K562 (cell line): ENCODE measurements around the gene UBE3D. TPM values are rescaled to one million over a fixed set of nuclear protein-coding genes. Genes with fewer than 3 reads are reported as not detected.

Experiments used
- ATAC-seq: fragments of 200-7000 bp; cut with Tn5 transposase; 3 replicates; pipeline ENCODE4 v1.9.1; 2020; ENCODE audit warnings: moderate library complexity
- BruUV-seq: library from RNA; stranded (reverse); fragments of 400-500 nt; replicated peaks from 2 replicates; lab custom pipeline; 2021; lab: Mats Ljungman, UMichigan
- CTCF ChIA-PET: fragments of 300-600 bp; formaldehyde crosslinking; extraction: SDS; loops from one replicate; lab custom pipeline; 2021; ENCODE audit warnings: low intra/inter-chr PET ratio; lab: Yijun Ruan, JAX
- POLR2A ChIA-PET: fragments of 300-600, 350-650 bp; sonication (Branson Sonifier 250); formaldehyde crosslinking; extraction: SDS; loops from one replicate; lab custom pipeline; 2021; ENCODE audit warnings: antibody characterized with exemption, inconsistent platforms; lab: Yijun Ruan, JAX
- DNase-seq, 4 experiments: peaks; one replicate each; pipeline versions ENCODE4 v3.0.0 to v3.0.0-alpha.2; 2011 to 2018; ENCODE audit warnings: low spot score in 3 of 4, mixed read lengths in 3 of 4; ENCODE audit errors: extremely low read depth in 1 of 4
- FAIRE-seq: peaks from 2 replicates; lab custom pipeline; 2011; peaks lifted over from hg19 to GRCh38; lab: Jason Lieb, UNC
- H2AFZ ChIP-seq: 2 replicates; pipeline ENCODE4 v1.6.0; 2011; ENCODE audit warnings: low read depth, low read length, control low read depth, inconsistent platforms
- H3K27ac ChIP-seq: fragments of 200-600 bp; 3 replicates; pipeline ENCODE4 v1.8.0; 2011; ENCODE audit warnings: low read depth, mild to moderate bottlenecking, control low read depth, inconsistent platforms, low read length, moderate library complexity, mixed read lengths; ENCODE audit errors: extremely low read depth
- H3K27me3 ChIP-seq, 2 experiments: fragments of 300-600 bp in 1 of 2; 2 replicates in 1 of 2; 3 replicates in 1 of 2; pipeline versions ENCODE4 v1.6.0 to v1.8.0; 2011; ENCODE audit warnings: inconsistent platforms in 2 of 2, low read length in 2 of 2, mild to moderate bottlenecking in 1 of 2, mixed read lengths in 1 of 2, moderate library complexity in 1 of 2; ENCODE audit not compliant: control insufficient read depth in 2 of 2, insufficient read depth in 2 of 2
- H3K36me3 ChIP-seq: fragments of 300-600 bp; 3 replicates; pipeline ENCODE4 v1.8.0; 2011; ENCODE audit warnings: mild to moderate bottlenecking, low read length, inconsistent platforms; ENCODE audit not compliant: control insufficient read depth, insufficient read depth
- H3K4me1 ChIP-seq, 2 experiments: fragments of 200-600 bp in 1 of 2; replicated peaks in 1 of 2; 2 replicates in 1 of 2; 3 replicates in 1 of 2; pipeline versions ENCODE4 v1.5.1 to v1.8.0; 2011; ENCODE audit warnings: inconsistent platforms in 2 of 2, low read length in 2 of 2, mild to moderate bottlenecking in 1 of 2, mixed read lengths in 1 of 2, moderate library complexity in 1 of 2; ENCODE audit not compliant: control insufficient read depth in 2 of 2, insufficient read depth in 2 of 2
- H3K4me2 ChIP-seq: 2 replicates; pipeline ENCODE4 v1.6.1; 2011; ENCODE audit warnings: low read length, control low read depth, inconsistent platforms, mixed read lengths; ENCODE audit not compliant: insufficient read depth
- H3K4me3 ChIP-seq: fragments of 200-600 bp; sonication (generic), shearing (Covaris generic); 2 replicates; pipeline ENCODE4 v1.5.1; 2016; ENCODE audit warnings: control low read depth, inconsistent platforms
- H3K79me2 ChIP-seq: fragments of 200-600 bp; 3 replicates; pipeline ENCODE4 v1.8.0; 2011; ENCODE audit warnings: low read length, inconsistent platforms; ENCODE audit not compliant: control insufficient read depth, insufficient read depth
- H3K9ac ChIP-seq, 2 experiments: 2 replicates each; pipeline versions ENCODE4 v1.6.0 to v1.6.1; 2011; ENCODE audit warnings: low read depth in 2 of 2, low read length in 2 of 2, control low read depth in 1 of 2, inconsistent platforms in 1 of 2, mild to moderate bottlenecking in 1 of 2, mixed read lengths in 1 of 2; ENCODE audit not compliant: insufficient read depth in 1 of 2
- H3K9me1 ChIP-seq: one replicate; pipeline ENCODE4 v1.6.0; 2011; ENCODE audit warnings: inconsistent platforms, mild to moderate bottlenecking, low read length, moderate library complexity; ENCODE audit not compliant: control insufficient read depth, insufficient read depth
- H3K9me3 ChIP-seq: replicated peaks from 2 replicates; pipeline ENCODE4 v1.5.1; 2011; ENCODE audit warnings: low read depth, low read length, inconsistent platforms; ENCODE audit not compliant: control insufficient read depth, insufficient read depth
- H4K20me1 ChIP-seq: replicated peaks from 2 replicates; pipeline ENCODE4 v1.6.1; 2011; ENCODE audit warnings: low read length, inconsistent platforms, mixed read lengths; ENCODE audit not compliant: control insufficient read depth, insufficient read depth
- ADNP ChIP-seq: fragments of 200-800 bp; sonication (Bioruptor generic); IDR thresholded peaks from 2 replicates; pipeline ENCODE4 v1.6.1; 2016; ENCODE audit warnings: missing genetic modification characterization, missing compliant biosample characterization
- GABPB2 ChIP-seq: fragments of 250-450 bp; sonication (Bioruptor Pico); conservative IDR thresholded peaks from 2 replicates; pipeline ENCODE4 v1.5.1; 2021; ENCODE audit warnings: mild to moderate bottlenecking
- GTF2A2 ChIP-seq: IDR thresholded peaks from 2 replicates; pipeline ENCODE4 v1.6.1; 2016; ENCODE audit warnings: mild to moderate bottlenecking, missing genetic modification characterization, missing compliant biosample characterization
- KAT2B ChIP-seq: IDR thresholded peaks from one replicate; pipeline ENCODE4 v1.6.1; 2012; ENCODE audit warnings: low read depth, mild to moderate bottlenecking, control low read depth, inconsistent platforms, low read length, moderate library complexity
- KDM2B ChIP-seq: fragments of 250-450 bp; sonication (Bioruptor Pico); IDR thresholded peaks from 2 replicates; pipeline ENCODE4 v1.8.0; 2021; ENCODE audit warnings: mild to moderate bottlenecking, moderate library complexity
- MED1 ChIP-seq: sonication (generic); formaldehyde crosslinking; IDR thresholded peaks from 2 replicates; pipeline ENCODE4 v1.8.1; 2023; ENCODE audit warnings: missing genetic modification reagents, borderline replicate concordance
- RBM17 ChIP-seq: fragments of 200-400 bp; formaldehyde crosslinking; IDR thresholded peaks from 2 replicates; pipeline ENCODE4 v1.6.1; 2017; ENCODE audit warnings: low read depth, mild to moderate bottlenecking, low read length, borderline replicate concordance
- TARDBP ChIP-seq: fragments of 450-650 bp; IDR thresholded peaks from 2 replicates; pipeline ENCODE4 v1.6.1; 2016
- WGBS: fragments of 100-300 bp; shearing (Covaris generic); methylation state at CpG from one replicate; pipeline ENCODE4 v1.1.6; 2016; ENCODE audit warnings: low coverage, mixed read lengths; ENCODE audit not compliant: insufficient coverage; ENCODE audit errors: missing lambda C conversion rate; 5-methylcytosine and 5-hydroxymethylcytosine counted together
- in situ Hi-C: fragments of 300-500 bp; cut with MboI; formaldehyde crosslinking; loops from 4 replicates; pipeline ENCODE4 v1.15.0; 2018; ENCODE audit warnings: inconsistent platforms, mixed read lengths
- intact Hi-C: fragments of 100-400 bp; cut with micrococcal nuclease; formaldehyde crosslinking; loops from 2 replicates; pipeline ENCODE4 v1.14.2; 2022
- polyA plus RNA-seq, 8 experiments: library from polyadenylated mRNA; depleted of rRNA in 4 of 8; stranded (reverse) in 5 of 8; unstranded in 3 of 8; fragments of >200 nt; fragmentation: Nextera tagmentation in 2 of 8; fragmentation: Illumina TruSeq in 1 of 8; extraction: Ambion mirVana in 2 of 8; extraction: Trizol in 1 of 8; gene quantifications; 2 replicates each; pipeline versions ENCODE4 v1.2.1 to v1.2.3, GENCODE V29; 2011 to 2014; ENCODE audit warnings: inconsistent platforms in 1 of 8, missing spikeins in 1 of 8
- total RNA-seq, 7 experiments: library from RNA; depleted of rRNA in 6 of 7; stranded (reverse); fragments of >200 nt in 6 of 7; fragmentation: Illumina TruSeq in 2 of 7; extraction: Trizol in 2 of 7; gene quantifications; 2 replicates each; pipeline versions ENCODE4 v1.2.1 to v1.2.3, GENCODE V29; 2011 to 2021; ENCODE audit warnings: low replicate concordance in 1 of 7
- TF ChIP-seq, protein P1 (sequence below): fragments of 450-650 bp; IDR thresholded peaks from 2 replicates; pipeline ENCODE4 v1.6.1; 2016; ENCODE audit warnings: low read depth
- TF ChIP-seq, protein P2 (sequence below): fragments of 250-450 bp; sonication (Bioruptor Pico); IDR thresholded peaks from 2 replicates; pipeline ENCODE4 v1.9.0; 2021; ENCODE audit warnings: mild to moderate bottlenecking
- TF ChIP-seq, protein P3 (sequence below): fragments of 250-450 bp; sonication (Bioruptor Pico); IDR thresholded peaks from 2 replicates; pipeline ENCODE4 v1.8.0; 2021; ENCODE audit warnings: mild to moderate bottlenecking, moderate library complexity
- TF ChIP-seq, protein P4 (sequence below), 2 experiments: fragments of 200-800 bp in 1 of 2; sonication (Bioruptor generic) in 1 of 2; sonication (generic) in 1 of 2; formaldehyde crosslinking in 1 of 2; IDR thresholded peaks in 1 of 2; conservative IDR thresholded peaks in 1 of 2; 2 replicates each; pipeline versions ENCODE4 v1.5.0 to v1.6.1; 2016 to 2020; ENCODE audit warnings: missing compliant biosample characterization in 1 of 2, missing genetic modification characterization in 1 of 2, missing genetic modification reagents in 1 of 2

The UBE3D gene
- total and polyA plus RNA-seq, 9 of the 15 experiments (the other 6 are each of a cell fraction or from before 2014, with no cell fraction given), result 9.4 to 17.6 (median 11.9) TPM

DNA sequence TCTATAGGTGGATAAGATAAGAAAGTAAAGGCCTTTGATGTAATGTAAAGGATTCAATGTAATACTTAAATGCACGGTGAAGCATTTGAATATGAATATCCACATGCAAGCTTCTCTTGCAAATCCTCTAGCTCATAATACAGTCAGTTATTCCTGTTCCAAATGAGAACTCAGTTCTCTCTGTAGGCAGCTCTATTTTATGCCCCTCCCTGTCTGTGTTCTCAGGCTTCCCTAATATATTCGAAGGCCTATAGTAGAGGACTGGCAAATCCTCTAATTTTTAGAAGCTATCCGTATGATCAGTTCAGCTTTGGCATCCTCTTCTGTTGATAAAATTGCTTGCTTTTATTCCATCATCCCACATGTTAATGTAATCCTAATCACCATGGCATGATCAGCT lies 200.2 kb downstream of the UBE3D start:
- H3K9me3 ChIP-seq, result no peaks in the 10 kb centered on the region
- FAIRE-seq (no peak), ATAC-seq (no peak), DNase-seq (no peak)
- H3K9ac ChIP-seq, result no peak overlapping the region
- H3K4me2 ChIP-seq, result no peak overlapping the region
- CTCF ChIA-PET, result no interaction called here
- H3K4me1 ChIP-seq, result no peaks in the 10 kb centered on the region
- no peak overlapping the region for H2AFZ ChIP-seq
- no peaks in the 10 kb centered on the region for H3K79me2 ChIP-seq
- BruUV-seq, result no TSS peak
- intact Hi-C loops (no loop called here), in situ Hi-C loops (no loop called here)
- no peaks in the 10 kb centered on the region for H4K20me1 ChIP-seq
- H3K27ac ChIP-seq, result no peak overlapping the region
- WGBS, result 27% methylated on average over 3 of the region's 3 CpGs
- no peaks in the 10 kb centered on the region for H3K9me1 ChIP-seq
- POLR2A ChIA-PET, result no interaction called here
- H3K4me3 ChIP-seq, result no peak overlapping the region
- H3K36me3 ChIP-seq, result no peaks in the 10 kb centered on the region
- no peaks in the 10 kb centered on the region for H3K27me3 ChIP-seq
- TF ChIP-seq, protein P1, sequence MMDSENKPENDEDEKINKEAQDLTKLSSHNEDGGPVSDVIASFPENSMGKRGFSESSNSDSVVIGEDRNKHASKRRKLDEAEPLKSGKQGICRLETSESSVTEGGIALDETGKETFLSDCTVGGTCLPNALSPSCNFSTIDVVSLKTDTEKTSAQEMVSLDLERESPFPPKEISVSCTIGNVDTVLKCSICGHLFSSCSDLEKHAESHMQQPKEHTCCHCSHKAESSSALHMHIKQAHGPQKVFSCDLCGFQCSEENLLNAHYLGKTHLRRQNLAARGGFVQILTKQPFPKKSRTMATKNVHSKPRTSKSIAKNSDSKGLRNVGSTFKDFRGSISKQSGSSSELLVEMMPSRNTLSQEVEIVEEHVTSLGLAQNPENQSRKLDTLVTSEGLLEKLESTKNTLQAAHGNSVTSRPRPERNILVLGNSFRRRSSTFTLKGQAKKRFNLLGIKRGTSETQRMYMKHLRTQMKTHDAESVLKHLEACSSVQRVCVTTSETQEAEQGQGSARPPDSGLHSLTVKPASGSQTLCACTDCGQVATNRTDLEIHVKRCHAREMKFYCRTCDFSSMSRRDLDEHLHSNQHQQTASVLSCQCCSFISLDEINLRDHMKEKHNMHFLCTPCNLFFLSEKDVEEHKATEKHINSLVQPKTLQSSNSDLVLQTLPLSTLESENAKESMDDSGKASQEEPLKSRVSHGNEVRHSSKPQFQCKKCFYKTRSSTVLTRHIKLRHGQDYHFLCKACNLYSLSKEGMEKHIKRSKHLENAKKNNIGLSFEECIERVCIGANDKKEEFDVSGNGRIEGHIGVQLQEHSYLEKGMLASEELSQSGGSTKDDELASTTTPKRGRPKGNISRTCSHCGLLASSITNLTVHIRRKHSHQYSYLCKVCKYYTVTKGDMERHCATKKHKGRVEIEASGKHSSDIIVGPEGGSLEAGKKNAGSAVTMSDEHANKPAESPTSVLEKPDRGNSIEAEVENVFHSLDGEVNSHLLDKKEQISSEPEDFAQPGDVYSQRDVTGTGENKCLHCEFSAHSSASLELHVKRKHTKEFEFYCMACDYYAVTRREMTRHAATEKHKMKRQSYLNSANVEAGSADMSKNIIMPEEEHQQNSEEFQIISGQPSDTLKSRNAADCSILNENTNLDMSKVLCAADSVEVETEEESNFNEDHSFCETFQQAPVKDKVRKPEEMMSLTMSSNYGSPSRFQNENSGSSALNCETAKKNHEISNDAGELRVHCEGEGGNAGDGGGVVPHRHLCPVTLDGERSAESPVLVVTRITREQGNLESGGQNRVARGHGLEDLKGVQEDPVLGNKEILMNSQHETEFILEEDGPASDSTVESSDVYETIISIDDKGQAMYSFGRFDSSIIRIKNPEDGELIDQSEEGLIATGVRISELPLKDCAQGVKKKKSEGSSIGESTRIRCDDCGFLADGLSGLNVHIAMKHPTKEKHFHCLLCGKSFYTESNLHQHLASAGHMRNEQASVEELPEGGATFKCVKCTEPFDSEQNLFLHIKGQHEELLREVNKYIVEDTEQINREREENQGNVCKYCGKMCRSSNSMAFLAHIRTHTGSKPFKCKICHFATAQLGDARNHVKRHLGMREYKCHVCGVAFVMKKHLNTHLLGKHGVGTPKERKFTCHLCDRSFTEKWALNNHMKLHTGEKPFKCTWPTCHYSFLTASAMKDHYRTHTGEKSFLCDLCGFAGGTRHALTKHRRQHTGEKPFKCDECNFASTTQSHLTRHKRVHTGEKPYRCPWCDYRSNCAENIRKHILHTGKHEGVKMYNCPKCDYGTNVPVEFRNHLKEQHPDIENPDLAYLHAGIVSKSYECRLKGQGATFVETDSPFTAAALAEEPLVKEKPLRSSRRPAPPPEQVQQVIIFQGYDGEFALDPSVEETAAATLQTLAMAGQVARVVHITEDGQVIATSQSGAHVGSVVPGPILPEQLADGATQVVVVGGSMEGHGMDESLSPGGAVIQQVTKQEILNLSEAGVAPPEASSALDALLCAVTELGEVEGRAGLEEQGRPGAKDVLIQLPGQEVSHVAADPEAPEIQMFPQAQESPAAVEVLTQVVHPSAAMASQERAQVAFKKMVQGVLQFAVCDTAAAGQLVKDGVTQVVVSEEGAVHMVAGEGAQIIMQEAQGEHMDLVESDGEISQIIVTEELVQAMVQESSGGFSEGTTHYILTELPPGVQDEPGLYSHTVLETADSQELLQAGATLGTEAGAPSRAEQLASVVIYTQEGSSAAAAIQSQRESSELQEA, result no peak
- TF ChIP-seq GABPB2 (CRISPR knock-in tag) (no peak), GTF2A2 (tag) (no peak), TARDBP (no peak), MED1 (no peak), KDM2B (CRISPR knock-in tag) (no peak), ADNP (tag) (no peak), KAT2B (no peak), RBM17 (no peak)
- TF ChIP-seq, protein P2, sequence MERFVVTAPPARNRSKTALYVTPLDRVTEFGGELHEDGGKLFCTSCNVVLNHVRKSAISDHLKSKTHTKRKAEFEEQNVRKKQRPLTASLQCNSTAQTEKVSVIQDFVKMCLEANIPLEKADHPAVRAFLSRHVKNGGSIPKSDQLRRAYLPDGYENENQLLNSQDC (CRISPR knock-in tag), result no peak
- TF ChIP-seq, protein P3, sequence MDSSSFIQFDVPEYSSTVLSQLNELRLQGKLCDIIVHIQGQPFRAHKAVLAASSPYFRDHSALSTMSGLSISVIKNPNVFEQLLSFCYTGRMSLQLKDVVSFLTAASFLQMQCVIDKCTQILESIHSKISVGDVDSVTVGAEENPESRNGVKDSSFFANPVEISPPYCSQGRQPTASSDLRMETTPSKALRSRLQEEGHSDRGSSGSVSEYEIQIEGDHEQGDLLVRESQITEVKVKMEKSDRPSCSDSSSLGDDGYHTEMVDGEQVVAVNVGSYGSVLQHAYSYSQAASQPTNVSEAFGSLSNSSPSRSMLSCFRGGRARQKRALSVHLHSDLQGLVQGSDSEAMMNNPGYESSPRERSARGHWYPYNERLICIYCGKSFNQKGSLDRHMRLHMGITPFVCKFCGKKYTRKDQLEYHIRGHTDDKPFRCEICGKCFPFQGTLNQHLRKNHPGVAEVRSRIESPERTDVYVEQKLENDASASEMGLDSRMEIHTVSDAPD (CRISPR knock-in tag), result no peak
- TF ChIP-seq, protein P4, sequence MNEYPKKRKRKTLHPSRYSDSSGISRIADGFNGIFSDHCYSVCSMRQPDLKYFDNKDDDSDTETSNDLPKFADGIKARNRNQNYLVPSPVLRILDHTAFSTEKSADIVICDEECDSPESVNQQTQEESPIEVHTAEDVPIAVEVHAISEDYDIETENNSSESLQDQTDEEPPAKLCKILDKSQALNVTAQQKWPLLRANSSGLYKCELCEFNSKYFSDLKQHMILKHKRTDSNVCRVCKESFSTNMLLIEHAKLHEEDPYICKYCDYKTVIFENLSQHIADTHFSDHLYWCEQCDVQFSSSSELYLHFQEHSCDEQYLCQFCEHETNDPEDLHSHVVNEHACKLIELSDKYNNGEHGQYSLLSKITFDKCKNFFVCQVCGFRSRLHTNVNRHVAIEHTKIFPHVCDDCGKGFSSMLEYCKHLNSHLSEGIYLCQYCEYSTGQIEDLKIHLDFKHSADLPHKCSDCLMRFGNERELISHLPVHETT (CRISPR knock-in tag; conservative IDR thresholded peaks at IDR 0.05 in 1 of 2, IDR thresholded peaks at IDR 0.05 in 1 of 2), result no peak
